ENCODE data around the gene NAALADL2.

NAALADL2 gene

GRCh38 chr3:175102161-175102560 is 243.0 kb downstream of the NAALADL2 start:
- no peak for TF ChIP-seq CTCF (IDR thresholded peaks at IDR 0.05; ENCODE audit: low read depth, low read length)
- in situ Hi-C loops (cut with HindIII; ENCODE audit: low sequenced_read_pairs) = no loop called here
- H3K4me3 ChIP-seq (ENCODE audit: low read depth, low read length) = no peak overlapping the region
- DNase-seq (ENCODE audit: low read depth, low spot score) = no peak

GRCh38 chr3:175103298-175103697 is 244.2 kb downstream of the NAALADL2 start:
- no peak for DNase-seq (ENCODE audit: low read depth, low spot score)
- in situ Hi-C loops (cut with HindIII; ENCODE audit: low sequenced_read_pairs) = no loop called here
- no peak overlapping the region for H3K4me3 ChIP-seq (ENCODE audit: low read depth, low read length)
- no peak for TF ChIP-seq CTCF (IDR thresholded peaks at IDR 0.05; ENCODE audit: low read depth, low read length)

GRCh38 chr3:175105066-175105465 is 245.9 kb downstream of the NAALADL2 start:
- in situ Hi-C loops (cut with HindIII; ENCODE audit: low sequenced_read_pairs) = no loop called here
- DNase-seq (ENCODE audit: low read depth, low spot score) = peak; percentile 53
- H3K4me3 ChIP-seq (ENCODE audit: low read depth, low read length) = no peak overlapping the region
- TF ChIP-seq CTCF (IDR thresholded peaks at IDR 0.05; ENCODE audit: low read depth, low read length) = no peak

- in situ Hi-C loops (cut with HindIII; ENCODE audit: low sequenced_read_pairs) = no loop called here
- no peak overlapping the region for H3K4me3 ChIP-seq (ENCODE audit: low read depth, low read length)
- DNase-seq (ENCODE audit: low read depth, low spot score) = peak; percentile 69
- no peak for TF ChIP-seq CTCF (IDR thresholded peaks at IDR 0.05; ENCODE audit: low read depth, low read length)
Measured at GRCh38 chr3:175107231-175107630, 248.1 kb downstream of the NAALADL2 start.

GRCh38 chr3:175107995-175108394 is 248.9 kb downstream of the NAALADL2 start:
- no peak for TF ChIP-seq CTCF (IDR thresholded peaks at IDR 0.05; ENCODE audit: low read depth, low read length)
- in situ Hi-C loops (cut with HindIII; ENCODE audit: low sequenced_read_pairs) = no loop called here
- DNase-seq (ENCODE audit: low read depth, low spot score) = no peak
- H3K4me3 ChIP-seq (ENCODE audit: low read depth, low read length) = no peak overlapping the region

- H3K4me3 ChIP-seq (ENCODE audit: low read depth, low read length) = no peak overlapping the region
- no peak for TF ChIP-seq CTCF (IDR thresholded peaks at IDR 0.05; ENCODE audit: low read depth, low read length)
- in situ Hi-C loops (cut with HindIII; ENCODE audit: low sequenced_read_pairs) = no loop called here
- DNase-seq (ENCODE audit: low read depth, low spot score) = no peak
Measured at GRCh38 chr3:175108613-175109151, 249.5 kb downstream of the NAALADL2 start.

- DNase-seq (ENCODE audit: low read depth, low spot score) = peak; percentile 53
- in situ Hi-C loops (cut with HindIII; ENCODE audit: low sequenced_read_pairs) = no loop called here
- H3K4me3 ChIP-seq (ENCODE audit: low read depth, low read length) = no peak overlapping the region
- no peak for TF ChIP-seq CTCF (IDR thresholded peaks at IDR 0.05; ENCODE audit: low read depth, low read length)
Measured at GRCh38 chr3:175111036-175111435, 251.9 kb downstream of the NAALADL2 start.
